Keratinocyte (primary cell): ENCODE data around the gene E2F3.

Source experiments
- EZH2 ChIP-seq: IDR thresholded peaks from one replicate; pipeline ENCODE4 v1.6.1; 2012; ENCODE audit warnings: inconsistent platforms, mild to moderate bottlenecking, low read length, moderate library complexity
- TF ChIP-seq, protein P1 (sequence below), 3 experiments: IDR thresholded peaks in 1 of 3; conservative IDR thresholded peaks in 1 of 3; optimal IDR thresholded peaks in 1 of 3; 2 replicates in 2 of 3; 3 replicates in 1 of 3; pipeline versions ENCODE3 to v1.5.1; 2011; ENCODE audit warnings: low read length in 3 of 3, mild to moderate bottlenecking in 3 of 3, moderate library complexity in 2 of 3, control low read depth in 1 of 3, inconsistent platforms in 1 of 3; ENCODE audit not compliant: insufficient read depth in 2 of 3; ENCODE audit errors: extremely low read depth in 1 of 3

DNA sequence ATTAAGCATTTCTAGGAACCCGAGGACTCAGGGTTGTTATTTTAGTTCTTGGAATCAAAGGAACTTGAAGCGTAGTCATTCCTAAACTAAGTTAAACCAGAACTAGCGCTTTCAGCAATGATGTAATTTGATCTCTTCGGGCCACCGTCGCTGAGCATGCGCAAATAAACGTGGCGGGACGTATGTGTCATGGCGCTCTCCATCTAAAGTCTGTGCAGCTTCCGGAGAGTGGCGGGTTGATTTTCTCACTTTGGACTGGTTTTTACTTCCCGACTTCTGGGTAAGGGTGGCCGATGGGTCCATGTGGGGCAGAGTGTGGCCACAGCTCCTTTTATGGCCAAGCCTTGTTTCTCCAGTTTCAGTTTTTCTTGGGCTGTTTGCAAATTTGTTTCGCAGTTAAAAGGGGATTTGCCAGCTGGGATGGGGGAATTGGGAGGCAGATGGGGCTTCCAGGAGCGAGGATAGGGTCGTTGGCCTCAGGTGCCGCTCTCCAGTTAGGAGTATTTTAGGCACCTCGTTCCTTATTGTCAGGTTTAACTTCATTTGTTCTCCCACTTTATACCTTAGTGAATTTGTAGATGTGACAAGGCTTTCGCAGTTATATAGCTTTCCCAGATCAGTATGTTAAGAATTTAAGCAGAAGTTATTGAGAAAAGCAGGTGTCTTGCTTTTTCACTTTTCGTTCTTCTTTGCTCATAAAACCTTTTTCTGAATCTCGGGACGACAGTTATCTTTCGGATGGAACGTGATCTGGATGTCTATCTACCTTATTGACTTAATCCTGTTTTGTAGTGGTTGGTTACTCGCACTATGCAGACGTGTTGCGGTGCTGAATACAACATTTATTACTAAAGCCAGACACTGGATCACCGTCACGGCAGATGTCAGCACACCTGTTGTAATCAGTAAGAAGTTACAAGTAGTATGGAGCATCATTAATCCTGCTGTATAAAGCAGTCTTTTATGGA lies 132.9 kb downstream of the E2F3 start, which contains the start of gene CDKAL1:
- no peak for TF ChIP-seq EZH2
- TF ChIP-seq, protein P1, sequence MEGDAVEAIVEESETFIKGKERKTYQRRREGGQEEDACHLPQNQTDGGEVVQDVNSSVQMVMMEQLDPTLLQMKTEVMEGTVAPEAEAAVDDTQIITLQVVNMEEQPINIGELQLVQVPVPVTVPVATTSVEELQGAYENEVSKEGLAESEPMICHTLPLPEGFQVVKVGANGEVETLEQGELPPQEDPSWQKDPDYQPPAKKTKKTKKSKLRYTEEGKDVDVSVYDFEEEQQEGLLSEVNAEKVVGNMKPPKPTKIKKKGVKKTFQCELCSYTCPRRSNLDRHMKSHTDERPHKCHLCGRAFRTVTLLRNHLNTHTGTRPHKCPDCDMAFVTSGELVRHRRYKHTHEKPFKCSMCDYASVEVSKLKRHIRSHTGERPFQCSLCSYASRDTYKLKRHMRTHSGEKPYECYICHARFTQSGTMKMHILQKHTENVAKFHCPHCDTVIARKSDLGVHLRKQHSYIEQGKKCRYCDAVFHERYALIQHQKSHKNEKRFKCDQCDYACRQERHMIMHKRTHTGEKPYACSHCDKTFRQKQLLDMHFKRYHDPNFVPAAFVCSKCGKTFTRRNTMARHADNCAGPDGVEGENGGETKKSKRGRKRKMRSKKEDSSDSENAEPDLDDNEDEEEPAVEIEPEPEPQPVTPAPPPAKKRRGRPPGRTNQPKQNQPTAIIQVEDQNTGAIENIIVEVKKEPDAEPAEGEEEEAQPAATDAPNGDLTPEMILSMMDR (optimal IDR thresholded peaks at IDR 0.05 in 1 of 3, IDR thresholded peaks at IDR 0.05 in 1 of 3, conservative IDR thresholded peaks at IDR 0.05 in 1 of 3; ENCODE audit: extremely low read depth in 1 of 3, insufficient read depth in 2 of 3, low read length in 3 of 3), result no peak
